ENCODE measurements around the gene PAWR. TPM values are rescaled to one million over a fixed set of nuclear protein-coding genes. Genes with fewer than 3 reads are reported as not detected.
"Not testable (repeated sequence)": the region's sequence is repeated elsewhere in the genome, so short reads cannot be mapped to it uniquely, and the experiment has no call there.

PAWR gene
- total and polyA plus RNA-seq, 4 donors, result 42.7 to 150 (median 86.7) TPM

- intact Hi-C loops (cut with DNase I), result no loop called here
- Histone ChIP-seq H3K4me1 (ENCODE audit: control insufficient read depth in 1 of 2, insufficient read depth in 2 of 2, low read length in 2 of 2) (peaks cover 0 to 3% of the 10 kb centered on the region in 2 donors), H3K27ac (ENCODE audit: low read depth in 1 of 2, low read length in 2 of 2) (no peak overlapping the region), H3K4me3 (ENCODE audit: low read length in 2 of 2) (no peak overlapping the region), H3K9me3 (ENCODE audit: control insufficient read depth, low read length) (peaks cover 4% of the 10 kb centered on the region), H3K36me3 (ENCODE audit: control insufficient read depth in 1 of 2, insufficient read depth in 2 of 2, low read length in 1 of 2) (peaks cover 0 to 3% of the 10 kb centered on the region in 2 donors), H3K27me3 (ENCODE audit: control insufficient read depth in 1 of 2, insufficient read depth in 2 of 2, low read length in 1 of 2) (no peaks in the 10 kb centered on the region)
- ATAC-seq (ENCODE audit: low FRiP score) (no peak), DNase-seq (no peak)
- WGBS, 2 donors, result 95 to 97% methylated on average over 3 of the region's 3 CpGs
These were observed 121.1 kb downstream of the PAWR start for GRCh38 chr12:79569679-79570078.

DNA sequence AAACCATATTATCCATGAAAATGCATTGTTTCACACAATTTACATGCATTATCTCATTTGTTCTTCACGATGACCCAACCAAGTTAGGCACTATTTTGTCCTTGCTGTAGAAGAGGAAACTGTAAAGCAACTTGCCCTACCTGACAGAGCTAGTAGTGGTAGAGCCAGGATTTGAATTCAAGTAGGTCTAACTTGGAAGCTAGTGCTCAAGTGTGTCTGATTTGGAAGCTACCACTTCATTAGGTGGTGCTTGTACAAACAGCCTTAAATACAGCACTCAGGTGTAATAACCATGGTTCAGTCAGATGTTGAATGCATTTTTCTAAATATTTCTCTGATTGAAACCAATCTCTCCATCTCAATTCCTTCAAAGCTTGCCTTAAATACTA is 123.6 kb downstream of the PAWR start:
- H3K4me1 ChIP-seq (ENCODE audit: control insufficient read depth in 1 of 2, insufficient read depth in 2 of 2, low read length in 2 of 2), result peaks cover 0 to 3% of the 10 kb centered on the region in 2 donors
- no peak overlapping the region for H3K27ac ChIP-seq (ENCODE audit: low read depth in 1 of 2, low read length in 2 of 2)
- WGBS, 2 donors, result 89 to 93% methylated on average over 1 of the region's 1 CpG
- H3K9me3 ChIP-seq (ENCODE audit: control insufficient read depth, low read length), result no peaks in the 10 kb centered on the region
- intact Hi-C loops (cut with DNase I), result no loop called here
- ATAC-seq (ENCODE audit: low FRiP score) (no peak), DNase-seq (no peak)
- H3K27me3 ChIP-seq (ENCODE audit: control insufficient read depth in 1 of 2, insufficient read depth in 2 of 2, low read length in 1 of 2), result no peaks in the 10 kb centered on the region
- H3K36me3 ChIP-seq (ENCODE audit: control insufficient read depth in 1 of 2, insufficient read depth in 2 of 2, low read length in 1 of 2), result no peaks in the 10 kb centered on the region
- H3K4me3 ChIP-seq (ENCODE audit: low read length in 2 of 2), result no peak overlapping the region

GRCh38 chr12:79566452-79567174 is 124.2 kb downstream of the PAWR start:
- Histone ChIP-seq H3K27ac (ENCODE audit: low read depth in 1 of 2, low read length in 2 of 2) (peak overlapping the region in 1 of 2 donors; percentile 23), H3K36me3 (ENCODE audit: control insufficient read depth in 1 of 2, insufficient read depth in 2 of 2, low read length in 1 of 2) (no peaks in the 10 kb centered on the region), H3K4me3 (ENCODE audit: low read length in 2 of 2) (no peak overlapping the region), H3K27me3 (ENCODE audit: control insufficient read depth in 1 of 2, insufficient read depth in 2 of 2, low read length in 1 of 2) (no peaks in the 10 kb centered on the region), H3K9me3 (ENCODE audit: control insufficient read depth, low read length) (no peaks in the 10 kb centered on the region), H3K4me1 (ENCODE audit: control insufficient read depth in 1 of 2, insufficient read depth in 2 of 2, low read length in 2 of 2) (peaks cover 0 to 3% of the 10 kb centered on the region in 2 donors)
- ATAC-seq (ENCODE audit: low FRiP score) (no peak), DNase-seq (no peak)
- intact Hi-C loops (cut with DNase I), result no loop called here
- WGBS, 2 donors, result 51 to 54% methylated on average over 4 of the region's 4 CpGs

DNA sequence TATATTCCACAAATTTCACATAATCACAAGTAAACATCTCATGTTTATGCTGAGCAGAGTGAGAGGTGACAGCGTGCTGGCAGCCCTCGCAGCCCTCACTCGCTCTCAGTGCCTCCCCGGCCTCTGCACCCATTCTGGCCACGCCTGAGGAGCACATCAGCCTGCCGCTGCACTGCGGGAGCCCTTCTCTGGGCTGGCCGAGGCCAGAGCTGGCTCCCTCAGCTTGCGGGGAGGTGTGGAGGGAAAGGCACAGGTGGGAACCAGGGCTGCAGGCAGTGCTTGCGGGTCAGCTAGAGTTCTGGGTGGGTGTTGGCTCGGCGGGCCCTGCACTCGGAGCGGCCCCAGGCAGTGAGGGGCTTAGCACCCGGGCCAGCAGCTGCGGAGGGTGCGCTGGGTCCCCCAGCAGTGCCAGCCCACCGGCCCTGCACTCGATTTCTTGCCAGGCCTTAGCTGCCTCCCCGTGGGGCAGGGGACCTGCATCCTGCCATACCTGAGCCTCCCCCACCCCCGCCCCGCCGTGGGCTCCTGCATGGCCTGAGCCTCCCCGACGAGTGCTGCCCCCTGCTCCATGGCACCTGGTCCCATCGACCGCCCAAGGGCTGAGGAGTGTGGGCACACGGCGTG is 125.9 kb downstream of the PAWR start:
- H3K36me3 ChIP-seq (ENCODE audit: control insufficient read depth in 1 of 2, insufficient read depth in 2 of 2, low read length in 1 of 2); H3K27ac ChIP-seq (ENCODE audit: low read depth in 1 of 2, low read length in 2 of 2); intact Hi-C loops (cut with DNase I); DNase-seq; H3K27me3 ChIP-seq (ENCODE audit: control insufficient read depth in 1 of 2, insufficient read depth in 2 of 2, low read length in 1 of 2); H3K4me3 ChIP-seq (ENCODE audit: low read length in 2 of 2); ATAC-seq (ENCODE audit: low FRiP score); H3K9me3 ChIP-seq (ENCODE audit: control insufficient read depth, low read length); H3K4me1 ChIP-seq (ENCODE audit: control insufficient read depth in 1 of 2, insufficient read depth in 2 of 2, low read length in 2 of 2): not testable (repeated sequence)
- 98 to 99% methylated on average over 27 to 29 of the region's 29 CpGs for WGBS, 2 donors

GRCh38 chr12:79563021-79563740 is 127.6 kb downstream of the PAWR start:
- DNase-seq (no peak), ATAC-seq (ENCODE audit: low FRiP score) (no peak)
- Histone ChIP-seq H3K4me3 (ENCODE audit: low read length in 2 of 2) (no peak overlapping the region), H3K4me1 (ENCODE audit: control insufficient read depth in 1 of 2, insufficient read depth in 2 of 2, low read length in 2 of 2) (peaks cover 3 to 4% of the 10 kb centered on the region in 2 donors), H3K27ac (ENCODE audit: low read depth in 1 of 2, low read length in 2 of 2) (no peak overlapping the region), H3K36me3 (ENCODE audit: control insufficient read depth in 1 of 2, insufficient read depth in 2 of 2, low read length in 1 of 2) (no peaks in the 10 kb centered on the region), H3K27me3 (ENCODE audit: control insufficient read depth in 1 of 2, insufficient read depth in 2 of 2, low read length in 1 of 2) (no peaks in the 10 kb centered on the region), H3K9me3 (ENCODE audit: control insufficient read depth, low read length) (no peaks in the 10 kb centered on the region)
- 71 to 74% methylated on average over 3 of the region's 3 CpGs for WGBS, 2 donors
- intact Hi-C loops (cut with DNase I), result no loop called here

GRCh38 chr12:79561401-79562132 is 129.2 kb downstream of the PAWR start:
- DNase-seq (no peak), ATAC-seq (ENCODE audit: low FRiP score) (no peak)
- 98% methylated on average over 33 to 35 of the region's 35 CpGs for WGBS, 2 donors
- Histone ChIP-seq H3K4me3 (ENCODE audit: low read length in 2 of 2) (no peak overlapping the region), H3K36me3 (ENCODE audit: control insufficient read depth in 1 of 2, insufficient read depth in 2 of 2, low read length in 1 of 2) (no peaks in the 10 kb centered on the region), H3K9me3 (ENCODE audit: control insufficient read depth, low read length) (no peaks in the 10 kb centered on the region), H3K4me1 (ENCODE audit: control insufficient read depth in 1 of 2, insufficient read depth in 2 of 2, low read length in 2 of 2) (peaks cover 3 to 4% of the 10 kb centered on the region in 2 donors), H3K27me3 (ENCODE audit: control insufficient read depth in 1 of 2, insufficient read depth in 2 of 2, low read length in 1 of 2) (no peaks in the 10 kb centered on the region), H3K27ac (ENCODE audit: low read depth in 1 of 2, low read length in 2 of 2) (no peak overlapping the region)
- intact Hi-C loops (cut with DNase I), result no loop called here

DNA sequence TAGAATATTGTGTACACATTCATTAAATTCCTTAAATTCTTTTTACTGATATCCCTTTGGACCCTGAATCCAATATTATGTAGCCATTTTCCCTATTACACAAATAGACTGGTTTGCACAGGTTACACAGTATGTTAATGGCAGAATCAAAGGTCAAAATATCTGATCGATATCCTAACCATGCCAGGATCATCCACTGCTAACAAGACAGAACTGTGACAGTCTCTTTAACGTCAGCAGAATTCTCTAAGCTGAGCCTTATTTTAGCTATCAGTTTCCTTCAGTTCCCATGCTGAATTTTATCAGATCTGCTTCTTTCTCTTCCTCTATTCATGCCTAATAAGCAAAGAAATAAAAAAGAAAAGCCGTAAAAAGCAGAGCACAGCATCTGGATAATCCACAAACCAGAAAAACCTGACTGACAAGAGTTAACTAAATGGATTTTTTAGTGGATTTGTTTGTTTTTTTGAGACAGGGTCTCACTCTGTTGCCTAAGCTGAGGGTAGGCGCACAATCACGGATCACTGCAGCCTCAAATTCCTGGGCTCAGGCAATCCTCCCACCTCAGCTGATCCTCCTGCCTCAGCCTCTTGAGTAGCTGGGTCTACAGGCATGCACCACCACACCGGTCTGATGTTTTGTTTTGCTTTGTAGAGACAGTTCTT is 130.4 kb downstream of the PAWR start:
- no peaks in the 10 kb centered on the region for H3K36me3 ChIP-seq (ENCODE audit: control insufficient read depth in 1 of 2, insufficient read depth in 2 of 2, low read length in 1 of 2)
- H3K4me1 ChIP-seq (ENCODE audit: control insufficient read depth in 1 of 2, insufficient read depth in 2 of 2, low read length in 2 of 2), result peaks cover 3 to 4% of the 10 kb centered on the region in 2 donors
- DNase-seq (no peak), ATAC-seq (ENCODE audit: low FRiP score) (no peak)
- peak overlapping the region in 1 of 2 donors; percentile 48 for H3K27ac ChIP-seq (ENCODE audit: low read depth in 1 of 2, low read length in 2 of 2)
- intact Hi-C loops (cut with DNase I), result no loop called here
- H3K27me3 ChIP-seq (ENCODE audit: control insufficient read depth in 1 of 2, insufficient read depth in 2 of 2, low read length in 1 of 2), result no peaks in the 10 kb centered on the region
- no peak overlapping the region for H3K4me3 ChIP-seq (ENCODE audit: low read length in 2 of 2)
- 48 to 54% methylated on average over 6 of the region's 6 CpGs for WGBS, 2 donors
- H3K9me3 ChIP-seq (ENCODE audit: control insufficient read depth, low read length), result no peaks in the 10 kb centered on the region

DNA sequence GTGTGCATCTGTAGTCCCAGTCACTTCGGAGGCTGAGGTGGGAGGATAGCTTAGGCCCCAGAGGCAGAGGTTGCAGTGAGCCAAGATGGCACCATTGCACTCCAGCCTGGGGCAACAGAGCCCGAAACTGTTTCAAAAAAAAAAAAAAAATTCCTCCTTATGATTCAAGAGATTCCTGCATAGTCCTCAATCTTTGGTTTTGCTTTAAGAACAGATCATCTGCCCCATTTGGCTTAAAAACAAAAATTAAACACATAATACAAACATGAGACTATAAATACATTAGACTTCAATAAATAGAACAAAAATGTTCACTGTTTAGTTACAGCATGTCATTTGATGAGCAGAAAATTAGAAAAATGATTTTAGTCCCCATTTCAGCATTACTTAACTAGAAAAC is 131.2 kb downstream of the PAWR start:
- intact Hi-C loops (cut with DNase I), result loop anchor here (5.0 to 10.0 kb wide), 10 partner anchors 133 to 715 kb away; partner anchors contain the start of genes PPP1R12A (in 2 of the 2) and PAWR (in 1 of the 2)
- Histone ChIP-seq H3K36me3 (ENCODE audit: control insufficient read depth in 1 of 2, insufficient read depth in 2 of 2, low read length in 1 of 2) (no peaks in the 10 kb centered on the region), H3K9me3 (ENCODE audit: control insufficient read depth, low read length) (no peaks in the 10 kb centered on the region), H3K4me3 (ENCODE audit: low read length in 2 of 2) (no peak overlapping the region), H3K27me3 (ENCODE audit: control insufficient read depth in 1 of 2, insufficient read depth in 2 of 2, low read length in 1 of 2) (no peaks in the 10 kb centered on the region), H3K27ac (ENCODE audit: low read depth in 1 of 2, low read length in 2 of 2) (peak overlapping the region in 1 of 2 donors; percentile 44), H3K4me1 (ENCODE audit: control insufficient read depth in 1 of 2, insufficient read depth in 2 of 2, low read length in 2 of 2) (peaks cover 3 to 4% of the 10 kb centered on the region in 2 donors)
- 71 to 74% methylated on average over 2 of the region's 2 CpGs for WGBS, 2 donors
- ATAC-seq (ENCODE audit: low FRiP score) (no peak), DNase-seq (no peak)
